K562 (cell line): ENCODE measurements around the gene PSMB11. TPM values are rescaled to one million over a fixed set of nuclear protein-coding genes. Genes with fewer than 3 reads are reported as not detected.

Experiments
- ATF1 ChIP-seq, 2 experiments: fragments of 450-650 bp in 1 of 2; IDR thresholded peaks; 2 replicates each; pipeline ENCODE4 v1.6.1; 2016; ENCODE audit warnings: missing compliant biosample characterization in 1 of 2, missing genetic modification characterization in 1 of 2
- BRF1 ChIP-seq: IDR thresholded peaks from 3 replicates; pipeline ENCODE4 v1.6.1; 2011; ENCODE audit warnings: borderline replicate concordance, mild to moderate bottlenecking; ENCODE audit not compliant: insufficient read length; ENCODE audit errors: extremely low read depth
- C11orf30 ChIP-seq: fragments of 450-650 bp; IDR thresholded peaks from 2 replicates; pipeline ENCODE4 v1.6.1; 2016; ENCODE audit warnings: low read depth, mild to moderate bottlenecking
- CAMTA2 ChIP-seq: fragments of 250-450 bp; sonication (Bioruptor Pico); conservative IDR thresholded peaks from 2 replicates; pipeline ENCODE4 v1.5.1; 2022
- CXXC5 ChIP-seq: fragments of 250-450 bp; sonication (Bioruptor Pico); IDR thresholded peaks from 2 replicates; pipeline ENCODE4 v1.8.0; 2022; ENCODE audit warnings: inconsistent platforms, mild to moderate bottlenecking, moderate library complexity
- E2F3 ChIP-seq: fragments of 250-450 bp; sonication (Bioruptor Pico); IDR thresholded peaks from 2 replicates; pipeline ENCODE4 v1.4.0; 2020; ENCODE audit warnings: mild to moderate bottlenecking
- GABPB2 ChIP-seq: fragments of 250-450 bp; sonication (Bioruptor Pico); conservative IDR thresholded peaks from 2 replicates; pipeline ENCODE4 v1.5.1; 2021; ENCODE audit warnings: mild to moderate bottlenecking
- HDAC1 ChIP-seq, 2 experiments: fragments of 450-650 bp; IDR thresholded peaks; 2 replicates each; pipeline ENCODE4 v1.6.1; 2016 to 2017; ENCODE audit warnings: inconsistent platforms in 1 of 2, mild to moderate bottlenecking in 1 of 2, moderate library complexity in 1 of 2
- MAFF ChIP-seq: IDR thresholded peaks from 2 replicates; pipeline ENCODE4 v1.6.1; 2012; ENCODE audit warnings: low read length, improper control_type of control experiment
- MAZ ChIP-seq, 2 experiments: fragments of 450-650 bp in 1 of 2; sonication (generic) in 1 of 2; formaldehyde crosslinking; IDR thresholded peaks in 1 of 2; conservative IDR thresholded peaks in 1 of 2; 2 replicates each; pipeline versions ENCODE4 v1.4.0 to v1.5.0; 2020; ENCODE audit warnings: mild to moderate bottlenecking in 1 of 2, missing genetic modification reagents in 1 of 2
- MYC ChIP-seq, 2 experiments: fragments of 250-450 bp in 1 of 2; sonication (Bioruptor Pico) in 1 of 2; IDR thresholded peaks; 2 replicates each; pipeline versions ENCODE4 v1.5.1 to v1.6.1; 2012 to 2021; ENCODE audit warnings: low read depth in 2 of 2, borderline replicate concordance in 1 of 2, improper control_type of control experiment in 1 of 2, low read length in 1 of 2, mild to moderate bottlenecking in 1 of 2, moderate library complexity in 1 of 2
- NELFE ChIP-seq: IDR thresholded peaks from 2 replicates; pipeline ENCODE4 v1.6.1; 2011; ENCODE audit warnings: mild to moderate bottlenecking; ENCODE audit not compliant: insufficient read depth, insufficient read length
- NEUROD1 ChIP-seq: fragments of 150-350 bp; IDR thresholded peaks from 2 replicates; pipeline ENCODE4 v1.6.1; 2014; ENCODE audit warnings: borderline replicate concordance, low read length, low read depth; ENCODE audit not compliant: partially characterized antibody
- PHB ChIP-seq: fragments of 250-450 bp; sonication (Bioruptor Pico); IDR thresholded peaks from 2 replicates; pipeline ENCODE4 v1.5.0; 2021
- RFX1 ChIP-seq: fragments of 450-650 bp; IDR thresholded peaks from 2 replicates; pipeline ENCODE4 v1.6.1; 2016; ENCODE audit warnings: mild to moderate bottlenecking, moderate library complexity
- XRCC3 ChIP-seq: fragments of 450-650 bp; IDR thresholded peaks from 2 replicates; pipeline ENCODE4 v1.6.1; 2017; ENCODE audit warnings: mild to moderate bottlenecking, moderate library complexity
- ZC3H8 ChIP-seq: fragments of 450-650 bp; IDR thresholded peaks from 2 replicates; pipeline ENCODE4 v1.6.1; 2017
- ZFP36 ChIP-seq: fragments of 150-350 bp; IDR thresholded peaks from 2 replicates; pipeline ENCODE4 v1.6.1; 2018; ENCODE audit warnings: low read length, low read depth; ENCODE audit not compliant: partially characterized antibody
- ZNF239 ChIP-seq: fragments of 250-450 bp; sonication (Bioruptor Pico); IDR thresholded peaks from 2 replicates; pipeline ENCODE4 v1.4.0; 2020; ENCODE audit warnings: mild to moderate bottlenecking
- ZNF584 ChIP-seq: fragments of 200-800 bp; sonication (Bioruptor generic); IDR thresholded peaks from 2 replicates; pipeline ENCODE4 v1.6.1; 2016; ENCODE audit warnings: low read depth, mild to moderate bottlenecking, missing genetic modification characterization, missing compliant biosample characterization
- ZNF586 ChIP-seq: fragments of 450-650 bp; formaldehyde crosslinking; conservative IDR thresholded peaks from 2 replicates; pipeline ENCODE4 v1.4.0; 2020; ENCODE audit warnings: mild to moderate bottlenecking, moderate library complexity
- ZNF589 ChIP-seq: fragments of 200-800 bp; sonication (Bioruptor generic); IDR thresholded peaks from 2 replicates; pipeline ENCODE4 v1.6.1; 2016; ENCODE audit warnings: low read depth, missing genetic modification characterization, missing compliant biosample characterization
- ZNF644 ChIP-seq: fragments of 200-800 bp; sonication (Bioruptor generic); IDR thresholded peaks from 2 replicates; pipeline ENCODE4 v1.6.1; 2016; ENCODE audit warnings: low read depth, missing genetic modification characterization, missing compliant biosample characterization
- polyA plus RNA-seq, 8 experiments: library from polyadenylated mRNA; depleted of rRNA in 4 of 8; stranded (reverse) in 5 of 8; unstranded in 3 of 8; fragments of >200 nt; fragmentation: Nextera tagmentation in 2 of 8; fragmentation: Illumina TruSeq in 1 of 8; extraction: Ambion mirVana in 2 of 8; extraction: Trizol in 1 of 8; gene quantifications; 2 replicates each; pipeline versions ENCODE4 v1.2.1 to v1.2.3, GENCODE V29; 2011 to 2014; ENCODE audit warnings: inconsistent platforms in 1 of 8, missing spikeins in 1 of 8
- total RNA-seq, 7 experiments: library from RNA; depleted of rRNA in 6 of 7; stranded (reverse); fragments of >200 nt in 6 of 7; fragmentation: Illumina TruSeq in 2 of 7; extraction: Trizol in 2 of 7; gene quantifications; 2 replicates each; pipeline versions ENCODE4 v1.2.1 to v1.2.3, GENCODE V29; 2011 to 2021; ENCODE audit warnings: low replicate concordance in 1 of 7
- TF ChIP-seq, protein P1 (sequence below): fragments of 450-650 bp; IDR thresholded peaks from 2 replicates; pipeline ENCODE4 v1.6.1; 2017; ENCODE audit warnings: antibody characterized with exemption, mild to moderate bottlenecking
- TF ChIP-seq, protein P2 (sequence below): fragments of 250-450 bp; sonication (Bioruptor Pico); IDR thresholded peaks from 2 replicates; pipeline ENCODE4 v1.4.0; 2020; ENCODE audit warnings: mild to moderate bottlenecking

Gene PSMB11
- total and polyA plus RNA-seq, 9 of the 15 experiments (the other 6 are each of a cell fraction or from before 2014, with no cell fraction given) = not detected

DNA sequence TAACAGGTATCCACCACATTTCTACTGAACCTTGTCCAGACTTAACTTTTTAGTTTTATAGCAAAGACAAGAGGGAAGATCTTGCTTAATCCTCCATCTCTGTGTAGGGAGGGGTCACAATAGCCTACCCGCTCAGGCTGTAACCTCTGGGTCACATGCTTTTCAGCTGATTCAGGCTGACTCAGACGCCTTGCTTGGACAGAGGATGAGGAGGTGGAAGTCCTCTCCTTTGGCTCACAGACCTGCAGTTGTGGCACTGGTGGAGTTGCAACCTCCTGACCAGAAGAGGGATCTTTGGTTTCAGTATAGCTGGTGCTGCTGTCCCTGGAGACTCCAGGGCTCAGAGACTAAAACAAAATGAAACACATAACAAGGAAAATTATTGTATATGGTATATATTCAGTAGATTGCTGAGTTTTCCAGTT, 36.7 kb downstream of the PSMB11 start (continued):
- TF ChIP-seq, protein P1, sequence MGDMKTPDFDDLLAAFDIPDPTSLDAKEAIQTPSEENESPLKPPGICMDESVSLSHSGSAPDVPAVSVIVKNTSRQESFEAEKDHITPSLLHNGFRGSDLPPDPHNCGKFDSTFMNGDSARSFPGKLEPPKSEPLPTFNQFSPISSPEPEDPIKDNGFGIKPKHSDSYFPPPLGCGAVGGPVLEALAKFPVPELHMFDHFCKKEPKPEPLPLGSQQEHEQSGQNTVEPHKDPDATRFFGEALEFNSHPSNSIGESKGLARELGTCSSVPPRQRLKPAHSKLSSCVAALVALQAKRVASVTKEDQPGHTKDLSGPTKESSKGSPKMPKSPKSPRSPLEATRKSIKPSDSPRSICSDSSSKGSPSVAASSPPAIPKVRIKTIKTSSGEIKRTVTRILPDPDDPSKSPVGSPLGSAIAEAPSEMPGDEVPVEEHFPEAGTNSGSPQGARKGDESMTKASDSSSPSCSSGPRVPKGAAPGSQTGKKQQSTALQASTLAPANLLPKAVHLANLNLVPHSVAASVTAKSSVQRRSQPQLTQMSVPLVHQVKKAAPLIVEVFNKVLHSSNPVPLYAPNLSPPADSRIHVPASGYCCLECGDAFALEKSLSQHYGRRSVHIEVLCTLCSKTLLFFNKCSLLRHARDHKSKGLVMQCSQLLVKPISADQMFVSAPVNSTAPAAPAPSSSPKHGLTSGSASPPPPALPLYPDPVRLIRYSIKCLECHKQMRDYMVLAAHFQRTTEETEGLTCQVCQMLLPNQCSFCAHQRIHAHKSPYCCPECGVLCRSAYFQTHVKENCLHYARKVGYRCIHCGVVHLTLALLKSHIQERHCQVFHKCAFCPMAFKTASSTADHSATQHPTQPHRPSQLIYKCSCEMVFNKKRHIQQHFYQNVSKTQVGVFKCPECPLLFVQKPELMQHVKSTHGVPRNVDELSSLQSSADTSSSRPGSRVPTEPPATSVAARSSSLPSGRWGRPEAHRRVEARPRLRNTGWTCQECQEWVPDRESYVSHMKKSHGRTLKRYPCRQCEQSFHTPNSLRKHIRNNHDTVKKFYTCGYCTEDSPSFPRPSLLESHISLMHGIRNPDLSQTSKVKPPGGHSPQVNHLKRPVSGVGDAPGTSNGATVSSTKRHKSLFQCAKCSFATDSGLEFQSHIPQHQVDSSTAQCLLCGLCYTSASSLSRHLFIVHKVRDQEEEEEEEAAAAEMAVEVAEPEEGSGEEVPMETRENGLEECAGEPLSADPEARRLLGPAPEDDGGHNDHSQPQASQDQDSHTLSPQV = peak; percentile 90
- peak; percentile 50; the same call in 1 of the 2 replicates for TF ChIP-seq ZNF584 (CRISPR knock-in tag)
- TF ChIP-seq ZNF239 = no peak
- no peak for TF ChIP-seq ATF1 (CRISPR knock-in tag; IDR thresholded peaks at IDR 0.05)
- TF ChIP-seq ATF1 (tag; IDR thresholded peaks at IDR 0.05) = peak; percentile 27; the same call in 1 of the 2 replicates
- no peak for TF ChIP-seq ZFP36
- TF ChIP-seq CXXC5 (CRISPR knock-in tag) = peak; percentile 53
- TF ChIP-seq ZNF586 (CRISPR knock-in tag) = no peak
- peak; percentile 74 for TF ChIP-seq MYC (IDR thresholded peaks at IDR 0.05; ENCODE audit: low read depth, low read length)
- TF ChIP-seq MYC (CRISPR knock-in tag; IDR thresholded peaks at IDR 0.05; ENCODE audit: borderline replicate concordance, low read depth) = no peak
- TF ChIP-seq HDAC1 (IDR thresholded peaks at IDR 0.05) = peak in 1 of 2 experiments; percentile 89; a peak in 2 of 4 replicates
- no peak for TF ChIP-seq E2F3 (CRISPR knock-in tag)
- peak; percentile 92 for TF ChIP-seq C11orf30
- no peak for TF ChIP-seq BRF1
- TF ChIP-seq MAZ (CRISPR knock-in tag; conservative IDR thresholded peaks at IDR 0.05 in 1 of 2, IDR thresholded peaks at IDR 0.05 in 1 of 2) = peak in 1 of 2 experiments; percentile 29; a peak in 1 of 4 replicates
- TF ChIP-seq XRCC3 = no peak
- no peak for TF ChIP-seq GABPB2 (CRISPR knock-in tag)
- TF ChIP-seq ZC3H8 = no peak
- no peak for TF ChIP-seq NELFE
- TF ChIP-seq ZNF589 = peak; percentile 74; the same call in 1 of the 2 replicates
- no peak for TF ChIP-seq CAMTA2
- TF ChIP-seq RFX1 = no peak
- TF ChIP-seq MAFF = peak; percentile 72; the same call in 1 of the 2 replicates
- TF ChIP-seq PHB = no peak
- TF ChIP-seq ZNF644 = peak; percentile 54; the same call in 1 of the 2 replicates
- TF ChIP-seq, protein P2, sequence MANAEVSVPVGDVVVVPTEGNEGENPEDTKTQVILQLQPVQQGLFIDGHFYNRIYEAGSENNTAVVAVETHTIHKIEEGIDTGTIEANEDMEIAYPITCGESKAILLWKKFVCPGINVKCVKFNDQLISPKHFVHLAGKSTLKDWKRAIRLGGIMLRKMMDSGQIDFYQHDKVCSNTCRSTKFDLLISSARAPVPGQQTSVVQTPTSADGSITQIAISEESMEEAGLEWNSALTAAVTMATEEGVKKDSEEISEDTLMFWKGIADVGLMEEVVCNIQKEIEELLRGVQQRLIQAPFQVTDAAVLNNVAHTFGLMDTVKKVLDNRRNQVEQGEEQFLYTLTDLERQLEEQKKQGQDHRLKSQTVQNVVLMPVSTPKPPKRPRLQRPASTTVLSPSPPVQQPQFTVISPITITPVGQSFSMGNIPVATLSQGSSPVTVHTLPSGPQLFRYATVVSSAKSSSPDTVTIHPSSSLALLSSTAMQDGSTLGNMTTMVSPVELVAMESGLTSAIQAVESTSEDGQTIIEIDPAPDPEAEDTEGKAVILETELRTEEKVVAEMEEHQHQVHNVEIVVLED (CRISPR knock-in tag) = no peak
- peak; percentile 18 for TF ChIP-seq NEUROD1
